K562 (cell line): Measurements from ENCODE around the gene OR1I1. TPM values are rescaled to one million over a fixed set of nuclear protein-coding genes. Genes with fewer than 3 reads are reported as not detected.

ENCODE experiments used
- ATAC-seq: fragments of 200-7000 bp; cut with Tn5 transposase; 3 replicates; pipeline ENCODE4 v1.9.1; 2020; ENCODE audit warnings: moderate library complexity
- BruUV-seq: library from RNA; stranded (reverse); fragments of 400-500 nt; replicated peaks from 2 replicates; lab custom pipeline; 2021; lab: Mats Ljungman, UMichigan
- CTCF ChIA-PET: fragments of 300-600 bp; formaldehyde crosslinking; extraction: SDS; loops from one replicate; lab custom pipeline; 2021; ENCODE audit warnings: low intra/inter-chr PET ratio; lab: Yijun Ruan, JAX
- POLR2A ChIA-PET: fragments of 300-600, 350-650 bp; sonication (Branson Sonifier 250); formaldehyde crosslinking; extraction: SDS; loops from one replicate; lab custom pipeline; 2021; ENCODE audit warnings: antibody characterized with exemption, inconsistent platforms; lab: Yijun Ruan, JAX
- DNase-seq, 4 experiments: peaks; one replicate each; pipeline versions ENCODE4 v3.0.0 to v3.0.0-alpha.2; 2011 to 2018; ENCODE audit warnings: low spot score in 3 of 4, mixed read lengths in 3 of 4; ENCODE audit errors: extremely low read depth in 1 of 4
- FAIRE-seq: peaks from 2 replicates; lab custom pipeline; 2011; peaks lifted over from hg19 to GRCh38; lab: Jason Lieb, UNC
- H2AFZ ChIP-seq: 2 replicates; pipeline ENCODE4 v1.6.0; 2011; ENCODE audit warnings: low read depth, low read length, control low read depth, inconsistent platforms
- H3K27ac ChIP-seq: fragments of 200-600 bp; 3 replicates; pipeline ENCODE4 v1.8.0; 2011; ENCODE audit warnings: low read depth, mild to moderate bottlenecking, control low read depth, inconsistent platforms, low read length, moderate library complexity, mixed read lengths; ENCODE audit errors: extremely low read depth
- H3K27me3 ChIP-seq, 2 experiments: fragments of 300-600 bp in 1 of 2; 2 replicates in 1 of 2; 3 replicates in 1 of 2; pipeline versions ENCODE4 v1.6.0 to v1.8.0; 2011; ENCODE audit warnings: inconsistent platforms in 2 of 2, low read length in 2 of 2, mild to moderate bottlenecking in 1 of 2, mixed read lengths in 1 of 2, moderate library complexity in 1 of 2; ENCODE audit not compliant: control insufficient read depth in 2 of 2, insufficient read depth in 2 of 2
- H3K36me3 ChIP-seq: fragments of 300-600 bp; 3 replicates; pipeline ENCODE4 v1.8.0; 2011; ENCODE audit warnings: mild to moderate bottlenecking, low read length, inconsistent platforms; ENCODE audit not compliant: control insufficient read depth, insufficient read depth
- H3K4me1 ChIP-seq, 2 experiments: fragments of 200-600 bp in 1 of 2; replicated peaks in 1 of 2; 2 replicates in 1 of 2; 3 replicates in 1 of 2; pipeline versions ENCODE4 v1.5.1 to v1.8.0; 2011; ENCODE audit warnings: inconsistent platforms in 2 of 2, low read length in 2 of 2, mild to moderate bottlenecking in 1 of 2, mixed read lengths in 1 of 2, moderate library complexity in 1 of 2; ENCODE audit not compliant: control insufficient read depth in 2 of 2, insufficient read depth in 2 of 2
- H3K4me2 ChIP-seq: 2 replicates; pipeline ENCODE4 v1.6.1; 2011; ENCODE audit warnings: low read length, control low read depth, inconsistent platforms, mixed read lengths; ENCODE audit not compliant: insufficient read depth
- H3K4me3 ChIP-seq: fragments of 200-600 bp; sonication (generic), shearing (Covaris generic); 2 replicates; pipeline ENCODE4 v1.5.1; 2016; ENCODE audit warnings: control low read depth, inconsistent platforms
- H3K79me2 ChIP-seq: fragments of 200-600 bp; 3 replicates; pipeline ENCODE4 v1.8.0; 2011; ENCODE audit warnings: low read length, inconsistent platforms; ENCODE audit not compliant: control insufficient read depth, insufficient read depth
- H3K9ac ChIP-seq, 2 experiments: 2 replicates each; pipeline versions ENCODE4 v1.6.0 to v1.6.1; 2011; ENCODE audit warnings: low read depth in 2 of 2, low read length in 2 of 2, control low read depth in 1 of 2, inconsistent platforms in 1 of 2, mild to moderate bottlenecking in 1 of 2, mixed read lengths in 1 of 2; ENCODE audit not compliant: insufficient read depth in 1 of 2
- H3K9me1 ChIP-seq: one replicate; pipeline ENCODE4 v1.6.0; 2011; ENCODE audit warnings: inconsistent platforms, mild to moderate bottlenecking, low read length, moderate library complexity; ENCODE audit not compliant: control insufficient read depth, insufficient read depth
- H3K9me3 ChIP-seq: replicated peaks from 2 replicates; pipeline ENCODE4 v1.5.1; 2011; ENCODE audit warnings: low read depth, low read length, inconsistent platforms; ENCODE audit not compliant: control insufficient read depth, insufficient read depth
- H4K20me1 ChIP-seq: replicated peaks from 2 replicates; pipeline ENCODE4 v1.6.1; 2011; ENCODE audit warnings: low read length, inconsistent platforms, mixed read lengths; ENCODE audit not compliant: control insufficient read depth, insufficient read depth
- MCM5 ChIP-seq: fragments of 450-650 bp; IDR thresholded peaks from 2 replicates; pipeline ENCODE4 v1.6.1; 2016; ENCODE audit warnings: low read depth
- RAD21 ChIP-seq, 2 experiments: fragments of 250-450 bp in 1 of 2; fragments of 450-650 bp in 1 of 2; sonication (Bioruptor Pico) in 1 of 2; formaldehyde crosslinking in 1 of 2; IDR thresholded peaks in 1 of 2; conservative IDR thresholded peaks in 1 of 2; 2 replicates each; pipeline versions ENCODE4 v1.4.0 to v1.8.0; 2020 to 2022; ENCODE audit warnings: mild to moderate bottlenecking in 2 of 2, moderate library complexity in 1 of 2
- ZFP36 ChIP-seq: fragments of 150-350 bp; IDR thresholded peaks from 2 replicates; pipeline ENCODE4 v1.6.1; 2018; ENCODE audit warnings: low read length, low read depth; ENCODE audit not compliant: partially characterized antibody
- ZSCAN32 ChIP-seq: fragments of 450-650 bp; formaldehyde crosslinking; IDR thresholded peaks from 2 replicates; pipeline ENCODE4 v1.4.0; 2020; ENCODE audit warnings: mild to moderate bottlenecking, moderate library complexity
- WGBS: fragments of 100-300 bp; shearing (Covaris generic); methylation state at CpG from one replicate; pipeline ENCODE4 v1.1.6; 2016; ENCODE audit warnings: low coverage, mixed read lengths; ENCODE audit not compliant: insufficient coverage; ENCODE audit errors: missing lambda C conversion rate; 5-methylcytosine and 5-hydroxymethylcytosine counted together
- in situ Hi-C: fragments of 300-500 bp; cut with MboI; formaldehyde crosslinking; loops from 4 replicates; pipeline ENCODE4 v1.15.0; 2018; ENCODE audit warnings: inconsistent platforms, mixed read lengths
- intact Hi-C: fragments of 100-400 bp; cut with micrococcal nuclease; formaldehyde crosslinking; loops from 2 replicates; pipeline ENCODE4 v1.14.2; 2022
- polyA plus RNA-seq, 8 experiments: library from polyadenylated mRNA; depleted of rRNA in 4 of 8; stranded (reverse) in 5 of 8; unstranded in 3 of 8; fragments of >200 nt; fragmentation: Nextera tagmentation in 2 of 8; fragmentation: Illumina TruSeq in 1 of 8; extraction: Ambion mirVana in 2 of 8; extraction: Trizol in 1 of 8; gene quantifications; 2 replicates each; pipeline versions ENCODE4 v1.2.1 to v1.2.3, GENCODE V29; 2011 to 2014; ENCODE audit warnings: inconsistent platforms in 1 of 8, missing spikeins in 1 of 8
- total RNA-seq, 7 experiments: library from RNA; depleted of rRNA in 6 of 7; stranded (reverse); fragments of >200 nt in 6 of 7; fragmentation: Illumina TruSeq in 2 of 7; extraction: Trizol in 2 of 7; gene quantifications; 2 replicates each; pipeline versions ENCODE4 v1.2.1 to v1.2.3, GENCODE V29; 2011 to 2021; ENCODE audit warnings: low replicate concordance in 1 of 7
- TF ChIP-seq, protein P1 (sequence below), 2 experiments: fragments of 450-650 bp; formaldehyde crosslinking in 1 of 2; IDR thresholded peaks; 2 replicates each; pipeline versions ENCODE4 v1.4.0 to v1.6.1; 2014 to 2020; ENCODE audit warnings: mild to moderate bottlenecking in 2 of 2, borderline replicate concordance in 1 of 2, low read depth in 1 of 2
- TF ChIP-seq, protein P2 (sequence below), 3 experiments: IDR thresholded peaks in 2 of 3; conservative IDR thresholded peaks in 1 of 3; 2 replicates each; pipeline ENCODE4 v1.5.1; 2011 to 2012; ENCODE audit warnings: low read length in 3 of 3, mild to moderate bottlenecking in 3 of 3, control low read depth in 2 of 3, improper control_type of control experiment in 1 of 3, inconsistent platforms in 1 of 3, low read depth in 1 of 3, mixed read lengths in 1 of 3, moderate library complexity in 1 of 3; ENCODE audit not compliant: insufficient read depth in 2 of 3

The OR1I1 gene
- total and polyA plus RNA-seq, 9 of the 15 experiments (the other 6 are each of a cell fraction or from before 2014, with no cell fraction given): not detected

DNA sequence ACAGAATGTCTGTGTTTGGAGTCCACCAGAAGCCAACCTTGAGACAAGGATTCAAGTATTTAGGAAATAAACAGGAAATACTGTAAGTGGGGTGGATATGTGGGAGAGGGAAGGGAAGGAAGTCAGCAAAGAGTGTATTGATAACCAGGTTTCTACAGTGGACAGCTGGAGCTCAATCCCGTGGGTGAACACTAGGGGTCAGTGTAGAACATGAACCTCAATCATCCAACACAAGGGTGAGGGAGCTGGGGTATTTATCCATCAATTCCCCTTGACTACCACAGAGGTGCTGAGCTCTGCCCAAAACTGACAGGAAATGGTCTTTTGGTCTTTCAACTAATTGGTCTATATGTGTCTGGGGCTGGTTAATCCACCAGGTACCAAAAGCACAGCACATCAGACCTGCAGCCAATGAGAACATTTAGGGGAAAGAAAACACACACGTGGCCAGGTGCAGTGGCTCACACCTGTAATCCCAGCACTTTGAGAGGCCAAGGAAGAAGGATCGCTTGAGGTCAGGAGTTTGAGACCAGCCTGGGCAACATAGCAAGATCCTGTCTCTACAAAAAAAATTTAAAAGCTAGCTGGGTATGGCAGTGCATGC lies 19.6 kb downstream of the OR1I1 start:
- in situ Hi-C loops: no loop called here
- 4% methylated on average over 3 of the region's 3 CpGs for WGBS
- TF ChIP-seq ZFP36 (peak; percentile 53), MCM5 (no peak), ZSCAN32 (CRISPR knock-in tag) (peak; percentile 95), RAD21 (CRISPR knock-in tag; conservative IDR thresholded peaks at IDR 0.05 in 1 of 2, IDR thresholded peaks at IDR 0.05 in 1 of 2) (peak; percentile 20 to 59; a peak in 2 of 4 replicates)
- TF ChIP-seq, protein P1, sequence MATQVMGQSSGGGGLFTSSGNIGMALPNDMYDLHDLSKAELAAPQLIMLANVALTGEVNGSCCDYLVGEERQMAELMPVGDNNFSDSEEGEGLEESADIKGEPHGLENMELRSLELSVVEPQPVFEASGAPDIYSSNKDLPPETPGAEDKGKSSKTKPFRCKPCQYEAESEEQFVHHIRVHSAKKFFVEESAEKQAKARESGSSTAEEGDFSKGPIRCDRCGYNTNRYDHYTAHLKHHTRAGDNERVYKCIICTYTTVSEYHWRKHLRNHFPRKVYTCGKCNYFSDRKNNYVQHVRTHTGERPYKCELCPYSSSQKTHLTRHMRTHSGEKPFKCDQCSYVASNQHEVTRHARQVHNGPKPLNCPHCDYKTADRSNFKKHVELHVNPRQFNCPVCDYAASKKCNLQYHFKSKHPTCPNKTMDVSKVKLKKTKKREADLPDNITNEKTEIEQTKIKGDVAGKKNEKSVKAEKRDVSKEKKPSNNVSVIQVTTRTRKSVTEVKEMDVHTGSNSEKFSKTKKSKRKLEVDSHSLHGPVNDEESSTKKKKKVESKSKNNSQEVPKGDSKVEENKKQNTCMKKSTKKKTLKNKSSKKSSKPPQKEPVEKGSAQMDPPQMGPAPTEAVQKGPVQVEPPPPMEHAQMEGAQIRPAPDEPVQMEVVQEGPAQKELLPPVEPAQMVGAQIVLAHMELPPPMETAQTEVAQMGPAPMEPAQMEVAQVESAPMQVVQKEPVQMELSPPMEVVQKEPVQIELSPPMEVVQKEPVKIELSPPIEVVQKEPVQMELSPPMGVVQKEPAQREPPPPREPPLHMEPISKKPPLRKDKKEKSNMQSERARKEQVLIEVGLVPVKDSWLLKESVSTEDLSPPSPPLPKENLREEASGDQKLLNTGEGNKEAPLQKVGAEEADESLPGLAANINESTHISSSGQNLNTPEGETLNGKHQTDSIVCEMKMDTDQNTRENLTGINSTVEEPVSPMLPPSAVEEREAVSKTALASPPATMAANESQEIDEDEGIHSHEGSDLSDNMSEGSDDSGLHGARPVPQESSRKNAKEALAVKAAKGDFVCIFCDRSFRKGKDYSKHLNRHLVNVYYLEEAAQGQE (IDR thresholded peaks at IDR 0.05; ENCODE audit: borderline replicate concordance): peak; percentile 25; the same call in 1 of the 2 replicates
- TF ChIP-seq, protein P1 (CRISPR knock-in tag; IDR thresholded peaks at IDR 0.05; ENCODE audit: low read depth): no peak
- TF ChIP-seq, protein P2, sequence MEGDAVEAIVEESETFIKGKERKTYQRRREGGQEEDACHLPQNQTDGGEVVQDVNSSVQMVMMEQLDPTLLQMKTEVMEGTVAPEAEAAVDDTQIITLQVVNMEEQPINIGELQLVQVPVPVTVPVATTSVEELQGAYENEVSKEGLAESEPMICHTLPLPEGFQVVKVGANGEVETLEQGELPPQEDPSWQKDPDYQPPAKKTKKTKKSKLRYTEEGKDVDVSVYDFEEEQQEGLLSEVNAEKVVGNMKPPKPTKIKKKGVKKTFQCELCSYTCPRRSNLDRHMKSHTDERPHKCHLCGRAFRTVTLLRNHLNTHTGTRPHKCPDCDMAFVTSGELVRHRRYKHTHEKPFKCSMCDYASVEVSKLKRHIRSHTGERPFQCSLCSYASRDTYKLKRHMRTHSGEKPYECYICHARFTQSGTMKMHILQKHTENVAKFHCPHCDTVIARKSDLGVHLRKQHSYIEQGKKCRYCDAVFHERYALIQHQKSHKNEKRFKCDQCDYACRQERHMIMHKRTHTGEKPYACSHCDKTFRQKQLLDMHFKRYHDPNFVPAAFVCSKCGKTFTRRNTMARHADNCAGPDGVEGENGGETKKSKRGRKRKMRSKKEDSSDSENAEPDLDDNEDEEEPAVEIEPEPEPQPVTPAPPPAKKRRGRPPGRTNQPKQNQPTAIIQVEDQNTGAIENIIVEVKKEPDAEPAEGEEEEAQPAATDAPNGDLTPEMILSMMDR (IDR thresholded peaks at IDR 0.05 in 2 of 3, conservative IDR thresholded peaks at IDR 0.05 in 1 of 3; ENCODE audit: insufficient read depth in 2 of 3, low read depth in 1 of 3, low read length in 3 of 3): peak; percentile 59 to 74 (median 71)

More for the DNA sequence above, 19.6 kb downstream of the OR1I1 start:
- ATAC-seq (peak; percentile 70), DNase-seq (peak; percentile 42 to 61 (median 56)), FAIRE-seq (peak; percentile 72)
- Histone ChIP-seq H3K9ac (no peak overlapping the region), H3K9me3 (peaks cover 3% of the 10 kb centered on the region), H4K20me1 (no peaks in the 10 kb centered on the region), H3K27ac (no peak overlapping the region), H3K4me1 (no peaks in the 10 kb centered on the region), H3K9me1 (no peaks in the 10 kb centered on the region), H3K79me2 (no peaks in the 10 kb centered on the region), H2AFZ (no peak overlapping the region), H3K4me2 (no peak overlapping the region), H3K27me3 (peaks cover 0 to 16% of the 10 kb centered on the region in 2 experiments; a peak in 3 of 5 replicates), H3K4me3 (no peak overlapping the region), H3K36me3 (no peaks in the 10 kb centered on the region)
- POLR2A ChIA-PET: interaction anchor here (1.6 kb wide), 1 partner anchor 12 kb away, joined by 5 read pairs; no protein-coding TSS in a partner anchor
- intact Hi-C loops: loop anchor here (1.0 kb wide), 1 partner anchor 49 kb away; no protein-coding TSS in a partner anchor
- BruUV-seq: no TSS peak
- CTCF ChIA-PET: interaction anchor here (0.6 to 1.8 kb wide), 2 partner anchors 49 to 455 kb away, joined by 3 to 7 read pairs; no protein-coding TSS in a partner anchor
